Endothelial cell of umbilical vein (primary cell): ENCODE data around the gene SAYSD1. TPM values are rescaled to one million over a fixed set of nuclear protein-coding genes. Genes with fewer than 3 reads are reported as not detected.

Experiments used
- Bru-seq: library from RNA; stranded (reverse); fragments of 400-500 nt; gene quantifications from one replicate; lab custom pipeline; 2021; lab: Mats Ljungman, UMichigan
- BruChase-seq, 2 experiments: library from RNA; stranded (reverse); fragments of 400-500 nt; gene quantifications; one replicate each; lab custom pipeline; 2021; lab: Mats Ljungman, UMichigan
- BruUV-seq: library from RNA; stranded (reverse); fragments of 400-500 nt; replicated peaks from 2 replicates; lab custom pipeline; 2021; lab: Mats Ljungman, UMichigan
- CTCF ChIA-PET: fragments of 300-600, 350-600 bp; sonication (Branson Sonifier 250); formaldehyde crosslinking; loops from one replicate; lab custom pipeline; 2021; ENCODE audit warnings: antibody characterized with exemption, inconsistent platforms; lab: Charles Lee
- POLR2A ChIA-PET: fragments of 300-600, 350-600 bp; sonication (Branson Sonifier 250); formaldehyde crosslinking; loops from one replicate; lab custom pipeline; 2021; ENCODE audit warnings: antibody characterized with exemption, inconsistent platforms; lab: Charles Lee
- DNase-seq: peaks from one replicate; pipeline ENCODE4 v3.0.0-alpha.2; 2011; ENCODE audit warnings: low read depth, low spot score
- FAIRE-seq: peaks from 2 replicates; lab custom pipeline; 2011; peaks lifted over from hg19 to GRCh38; lab: Jason Lieb, UNC
- H2AFZ ChIP-seq: 2 replicates; pipeline ENCODE4 v1.6.0; 2012; ENCODE audit warnings: low read depth, low read length, control low read depth, inconsistent platforms
- H3K27ac ChIP-seq: 2 replicates; pipeline ENCODE4 v1.5.1; 2011; ENCODE audit warnings: low read depth, mild to moderate bottlenecking, control low read depth, low read length, moderate library complexity; ENCODE audit not compliant: insufficient read depth
- H3K27me3 ChIP-seq, 2 experiments: 2 replicates each; pipeline versions ENCODE4 v1.6.0 to v1.6.1; 2011; ENCODE audit warnings: low read length in 2 of 2, mixed read lengths in 1 of 2; ENCODE audit not compliant: control insufficient read depth in 2 of 2, insufficient read depth in 2 of 2
- H3K36me3 ChIP-seq, 2 experiments: 2 replicates in 1 of 2; 3 replicates in 1 of 2; pipeline ENCODE4 v1.5.1; 2011; ENCODE audit warnings: low read length in 2 of 2, mild to moderate bottlenecking in 1 of 2, moderate library complexity in 1 of 2; ENCODE audit not compliant: control insufficient read depth in 2 of 2, insufficient read depth in 2 of 2; ENCODE audit errors: extremely low read depth in 1 of 2
- H3K4me1 ChIP-seq: 3 replicates; pipeline ENCODE4 v1.5.1; 2011; ENCODE audit warnings: mild to moderate bottlenecking, low read length; ENCODE audit not compliant: control insufficient read depth, insufficient read depth; ENCODE audit errors: extremely low read depth
- H3K4me2 ChIP-seq: 2 replicates; pipeline ENCODE4 v1.6.1; 2011; ENCODE audit warnings: low read length, control low read depth, mixed read lengths; ENCODE audit not compliant: insufficient read depth
- H3K4me3 ChIP-seq, 3 experiments: fragments of 200-600 bp in 1 of 3; sonication (generic), shearing (Covaris generic) in 1 of 3; replicated peaks in 1 of 3; 2 replicates each; pipeline ENCODE4 v1.5.1; 2011 to 2016; ENCODE audit warnings: control low read depth in 3 of 3, low read length in 3 of 3, mild to moderate bottlenecking in 2 of 3, inconsistent platforms in 1 of 3, low read depth in 1 of 3, moderate library complexity in 1 of 3; ENCODE audit not compliant: insufficient read depth in 1 of 3
- H3K79me2 ChIP-seq: 2 replicates; pipeline ENCODE4 v1.6.0; 2012; ENCODE audit warnings: low read length, inconsistent platforms; ENCODE audit not compliant: control insufficient read depth, insufficient read depth
- H3K9ac ChIP-seq: replicated peaks from 2 replicates; pipeline ENCODE3; 2011; ENCODE audit warnings: low read length, control low read depth; ENCODE audit not compliant: insufficient read depth; ENCODE audit errors: extremely low read depth
- H3K9me1 ChIP-seq: replicated peaks from 3 replicates; pipeline ENCODE4 v1.6.0; 2011; ENCODE audit warnings: mild to moderate bottlenecking, low read length; ENCODE audit not compliant: control insufficient read depth, insufficient read depth; ENCODE audit errors: extremely low read depth
- H3K9me3 ChIP-seq: replicated peaks from 2 replicates; pipeline ENCODE4 v1.5.1; 2012; ENCODE audit warnings: low read length, inconsistent platforms; ENCODE audit not compliant: control insufficient read depth, insufficient read depth
- H4K20me1 ChIP-seq: replicated peaks from 2 replicates; pipeline ENCODE3; 2011; ENCODE audit warnings: mild to moderate bottlenecking, low read length; ENCODE audit not compliant: control insufficient read depth, insufficient read depth; ENCODE audit errors: extremely low read depth
- CTCF ChIP-seq, 2 donors: IDR thresholded peaks; 1 replicate in 1 of 2; 2 replicates in 1 of 2; pipeline ENCODE4 v1.5.1; 2011; ENCODE audit warnings: low read length in 2 of 2, mild to moderate bottlenecking in 2 of 2, moderate library complexity in 2 of 2, control low read depth in 1 of 2, inconsistent platforms in 1 of 2, low read depth in 1 of 2; ENCODE audit not compliant: insufficient read depth in 1 of 2; ENCODE audit errors: extremely low read depth in 1 of 2
- EZH2 ChIP-seq: IDR thresholded peaks from 2 replicates; pipeline ENCODE4 v1.6.1; 2012; ENCODE audit warnings: borderline replicate concordance, low read depth, mild to moderate bottlenecking, moderate library complexity, low read length, inconsistent platforms; ENCODE audit not compliant: severe bottlenecking
- FOS ChIP-seq: IDR thresholded peaks from 2 replicates; pipeline ENCODE4 v1.6.1; 2011; ENCODE audit warnings: mild to moderate bottlenecking, low read length, moderate library complexity, borderline replicate concordance; ENCODE audit not compliant: insufficient read depth
- GATA2 ChIP-seq: IDR thresholded peaks from 2 replicates; pipeline ENCODE4 v1.7.0; 2011; ENCODE audit warnings: low read depth, mild to moderate bottlenecking, moderate library complexity, mixed read lengths, low read length; ENCODE audit not compliant: insufficient read length, insufficient read depth
- JUN ChIP-seq: IDR thresholded peaks from 2 replicates; pipeline ENCODE4 v1.6.1; 2011; ENCODE audit warnings: borderline replicate concordance, low read depth; ENCODE audit not compliant: insufficient read length, insufficient read depth
- MAX ChIP-seq: IDR thresholded peaks from 2 replicates; pipeline ENCODE4 v1.6.1; 2011; ENCODE audit not compliant: insufficient read depth, insufficient read length
- MYC ChIP-seq: IDR thresholded peaks from one replicate; pipeline ENCODE4 v1.6.1; 2011; ENCODE audit warnings: mild to moderate bottlenecking, low read depth, low read length
- POLR2A ChIP-seq: IDR thresholded peaks from 2 replicates; pipeline ENCODE4 v1.6.1; 2012; ENCODE audit warnings: low read depth, mild to moderate bottlenecking, control low read depth, low read length
- POLR2AphosphoS5 ChIP-seq: IDR thresholded peaks from 2 replicates; pipeline ENCODE4 v1.6.1; 2012; ENCODE audit warnings: low read depth, mild to moderate bottlenecking, control low read depth, low read length, moderate library complexity; ENCODE audit not compliant: insufficient read depth
- dilution Hi-C: fragments of 300-500 bp; cut with MboI; formaldehyde crosslinking; loops from one replicate; pipeline ENCODE4 v1.15.0; 2019; ENCODE audit warnings: low sequenced_read_pairs; ENCODE audit not compliant: extremely low pct_ligation_motif_present
- intact Hi-C: fragments of 100-400 bp; cut with micrococcal nuclease; formaldehyde crosslinking; loops from one replicate; pipeline ENCODE4 v1.10.0; 2022
- long read RNA-seq: library from polyadenylated mRNA; stranded (forward); transcript quantifications from one replicate; pipeline ENCODE4 v2.0.0, GENCODE V29; 2021
- polyA minus RNA-seq, 3 experiments: library from RNA; depleted of rRNA, polyadenylated mRNA; stranded (reverse); fragments of >200 nt; gene quantifications; 1 replicate in 1 of 3; 2 replicates in 2 of 3; pipeline ENCODE4 v1.2.3, GENCODE V29; 2011
- polyA plus RNA-seq, 4 experiments: library from polyadenylated mRNA; depleted of rRNA in 3 of 4; stranded (reverse) in 3 of 4; unstranded in 1 of 4; fragments of >200 nt; gene quantifications; 2 replicates each; pipeline versions ENCODE4 v1.2.1 to v1.2.3, GENCODE V29; 2011 to 2012; ENCODE audit warnings: missing spikeins in 1 of 4
- total RNA-seq: library from RNA; stranded (reverse); gene quantifications from 2 replicates; pipeline ENCODE4 v1.2.3, GENCODE V29; 2021

Gene SAYSD1
- total RNA-seq, result 7.1 and 9.0 TPM in 2 replicates
- polyA plus RNA-seq, result 8.5 and 9.7 TPM in 2 replicates
- polyA plus RNA-seq (2011; cell fraction: cytosol; rRNA removed), result 7.5 and 8.3 TPM in 2 replicates
- 6.5 and 8.9 TPM in 2 replicates for polyA plus RNA-seq (2011; cell fraction: nucleus; rRNA removed)
- polyA plus RNA-seq (2012), result 6.0 and 7.1 TPM in 2 replicates
- 8.8 and 9.0 TPM in 2 replicates for polyA minus RNA-seq
- 4.4 TPM for polyA minus RNA-seq (2011; cell fraction: cytosol; rRNA and poly(A)+ RNA removed)
- polyA minus RNA-seq (2011; cell fraction: nucleus; rRNA and poly(A)+ RNA removed), result 6.9 and 10.5 TPM in 2 replicates
- percentile 65 among the genes with signal in this experiment for Bru-seq, nascent RNA
- percentile 70 among the genes with signal in this experiment for BruChase-seq, experiment 1, labeled RNA remaining after a 6-hour chase
- BruChase-seq, experiment 2, labeled RNA remaining after a 2-hour chase, result percentile 67 among the genes with signal in this experiment
- long read RNA-seq, transcript SAYSD1-201 (2 exons, 2,020 nt), result major isoform, 15 of 20 reads
- long read RNA-seq, partial matches to known transcripts, result 0 of 20 reads
- long read RNA-seq, other reads (novel, unspliced or antisense), result 5 of 20 reads

GRCh38 chr6:39114704-39115599 is at the start of gene SAYSD1:
TSS of gene SAYSD1 (minus strand) at chr6:39115186. CDS start at chr6:39115089, 97 bp downstream.
- Histone ChIP-seq H4K20me1 (no peaks in the 10 kb centered on the region), H3K27ac (peak within 1 kb of the TSS; percentile 41), H3K36me3 (no peaks in the 10 kb centered on the region), H3K4me1 (peaks cover 13% of the 10 kb centered on the region), H3K9ac (peak within 1 kb of the TSS; percentile 80), H3K27me3 (peaks cover 2 to 5% of the 10 kb centered on the region in 2 experiments), H2AFZ (peak within 1 kb of the TSS; percentile 99), H3K9me1 (no peaks in the 10 kb centered on the region), H3K4me2 (peak within 1 kb of the TSS; percentile 74), H3K4me3 (peak within 1 kb of the TSS; percentile 40 to 81 (median 63)), H3K9me3 (no peaks in the 10 kb centered on the region), H3K79me2 (no peaks in the 10 kb centered on the region)
- dilution Hi-C loops, result no loop called here
- DNase-seq, result peak; percentile 92
- TF ChIP-seq CTCF (IDR thresholded peaks at IDR 0.05; ENCODE audit: extremely low read depth in 1 of 2, insufficient read depth in 1 of 2, low read depth in 1 of 2, low read length in 2 of 2), result no peak
- TF ChIP-seq FOS, result no peak
- no peak for TF ChIP-seq EZH2
- no peak for TF ChIP-seq JUN
- peak; percentile 68 for TF ChIP-seq POLR2AphosphoS5
- TF ChIP-seq GATA2, result no peak
- TF ChIP-seq POLR2A, result peak; percentile 59
- TF ChIP-seq MAX, result peak; percentile 71
- TF ChIP-seq MYC, result no peak
- CTCF ChIA-PET, result interaction anchor here (0.7 to 3.2 kb wide), 6 partner anchors 10 to 188 kb away, joined by 3 to 16 read pairs (median 4); no protein-coding TSS in a partner anchor
- intact Hi-C loops, result loop anchor here (2.0 kb wide), 1 partner anchor 26 kb away; no protein-coding TSS in a partner anchor
- TSS peak; percentile 7 for BruUV-seq
- FAIRE-seq, result peak; percentile 71
- POLR2A ChIA-PET, result no interaction called here
